Activated naive CD4-positive, alpha-beta T cell treated with anti-CD3 and anti-CD28 coated beads, Interleukin-2, amount 10 ng/mL, durations not matched to agents 5 hours and 36 hours (primary cell): ENCODE data around the gene GCK. TPM values are rescaled to one million over a fixed set of nuclear protein-coding genes. Genes with fewer than 3 reads are reported as not detected.

Experiments used
- total RNA-seq, 2 experiments: library from RNA; stranded (reverse); gene quantifications; one replicate each; pipeline ENCODE4 v1.2.3, GENCODE V29; 2021

The GCK gene
- under 1 TPM in 1 of 2 experiments, not detected in 1; 0.14 TPM for total RNA-seq

DNA sequence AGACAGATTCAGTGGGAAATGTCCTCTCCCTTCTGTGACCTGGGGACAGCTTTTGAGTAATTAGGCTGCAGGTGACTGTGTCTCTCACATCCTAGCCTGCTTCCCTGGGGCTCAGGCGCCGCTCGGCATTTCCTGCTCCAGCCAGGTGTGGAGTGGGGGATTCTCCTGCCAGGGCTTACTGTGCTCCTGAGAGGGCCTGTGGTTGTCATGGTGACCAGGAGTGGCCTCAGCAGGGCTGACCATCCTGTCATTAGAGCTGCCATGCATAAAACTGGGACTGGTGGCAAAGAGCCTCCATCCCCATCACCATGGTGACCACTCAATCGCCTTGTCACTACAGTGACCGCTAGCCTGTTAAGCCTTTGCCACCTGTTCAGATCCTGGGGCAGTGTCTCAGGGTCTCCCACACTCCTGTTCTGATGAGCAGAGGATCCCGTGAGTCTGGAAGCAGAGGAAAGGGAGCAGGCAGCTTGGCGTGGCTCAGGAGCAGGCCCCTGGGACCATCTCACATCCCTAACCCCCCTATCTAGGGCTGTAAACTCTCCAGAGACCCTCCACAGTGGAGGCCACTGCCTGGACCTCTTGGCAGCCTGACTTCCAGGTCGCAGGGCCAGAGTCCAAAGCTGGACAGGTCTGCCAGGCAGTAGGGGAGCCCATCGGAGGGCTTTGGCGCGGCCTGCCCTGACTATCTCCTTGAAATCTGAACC, at the start of gene GCK:
Gene GCK, minus strand, starts transcription at position 154 of the 707 bp plus-strand sequence. CDS start 486 bp downstream, outside the sequence.

DNA sequence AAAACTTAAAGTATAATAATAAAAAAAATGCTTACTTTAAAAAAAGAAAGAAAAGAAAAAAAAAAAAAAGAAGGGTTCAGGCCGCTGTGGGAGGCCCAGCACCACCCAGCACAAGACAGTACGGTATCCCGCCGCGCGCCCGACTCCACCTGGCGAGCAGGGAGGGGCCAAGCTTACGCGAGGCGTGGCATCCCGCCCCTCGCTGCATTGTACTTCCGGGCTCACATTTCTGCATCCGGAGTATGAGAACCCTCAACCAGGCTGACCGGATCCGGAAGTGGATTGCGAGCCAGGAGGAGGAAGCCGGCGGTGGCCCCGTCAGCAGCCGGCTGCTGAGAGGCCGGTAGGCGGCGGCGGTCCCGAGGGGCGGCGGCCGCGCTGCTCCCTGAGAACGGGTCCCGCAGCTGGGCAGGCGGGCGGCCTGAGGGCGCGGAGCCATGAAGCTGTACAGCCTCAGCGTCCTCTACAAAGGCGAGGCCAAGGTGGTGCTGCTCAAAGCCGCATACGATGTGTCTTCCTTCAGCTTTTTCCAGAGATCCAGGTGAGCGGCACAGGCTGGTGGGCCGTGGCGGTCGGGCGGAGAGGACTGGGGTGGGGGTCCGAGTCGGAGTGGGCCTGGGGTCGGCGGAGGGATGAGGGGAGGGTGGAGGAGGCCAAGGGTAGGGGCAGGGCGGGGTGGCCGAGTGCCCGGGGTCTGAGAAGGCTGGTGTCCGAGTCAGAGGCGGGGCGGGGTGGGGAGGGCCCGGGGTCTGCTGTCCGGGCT, 11.6 kb upstream of the GCK start, which contains the start of gene YKT6:
Gene YKT6, plus strand, starts transcription at position 280 of the 763 bp plus-strand sequence. Its CDS starts 158 bp downstream, at position 438.

DNA sequence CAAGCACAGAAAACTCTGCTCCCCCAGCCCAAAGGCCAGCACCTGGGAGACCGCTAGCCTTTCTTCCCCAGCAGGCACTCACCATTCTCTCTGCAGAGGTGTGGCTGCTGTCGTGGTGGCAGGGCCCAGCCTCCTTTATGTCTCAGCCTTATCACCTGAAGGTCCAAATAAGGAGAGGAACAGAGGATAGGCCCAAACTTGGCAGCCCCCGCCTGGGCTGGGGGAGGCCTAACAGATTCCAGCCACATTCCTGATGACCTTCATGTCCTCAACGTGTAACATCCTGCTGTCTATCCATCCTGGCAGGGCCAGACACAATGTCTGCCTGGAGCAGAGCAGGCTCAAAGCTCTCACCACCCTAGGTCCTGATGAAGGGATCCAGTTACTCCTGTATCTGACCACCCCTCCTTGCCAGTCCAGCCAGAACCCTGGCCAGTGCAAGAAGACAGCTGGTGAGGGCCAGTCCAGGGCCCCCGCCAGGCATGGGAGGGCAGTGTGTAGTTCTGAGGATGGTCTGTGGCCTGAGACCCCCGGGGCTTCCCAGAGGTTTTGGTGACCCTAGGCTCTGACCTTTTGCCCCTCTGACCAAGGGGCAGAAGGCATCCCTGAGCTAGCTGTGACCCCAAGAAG, 47.9 kb downstream of the GCK start, which contains the start of gene MYL7:
Gene MYL7, minus strand, starts transcription at position 112 of the 630 bp plus-strand sequence. Its CDS starts 27 bp downstream, at position 85.

DNA sequence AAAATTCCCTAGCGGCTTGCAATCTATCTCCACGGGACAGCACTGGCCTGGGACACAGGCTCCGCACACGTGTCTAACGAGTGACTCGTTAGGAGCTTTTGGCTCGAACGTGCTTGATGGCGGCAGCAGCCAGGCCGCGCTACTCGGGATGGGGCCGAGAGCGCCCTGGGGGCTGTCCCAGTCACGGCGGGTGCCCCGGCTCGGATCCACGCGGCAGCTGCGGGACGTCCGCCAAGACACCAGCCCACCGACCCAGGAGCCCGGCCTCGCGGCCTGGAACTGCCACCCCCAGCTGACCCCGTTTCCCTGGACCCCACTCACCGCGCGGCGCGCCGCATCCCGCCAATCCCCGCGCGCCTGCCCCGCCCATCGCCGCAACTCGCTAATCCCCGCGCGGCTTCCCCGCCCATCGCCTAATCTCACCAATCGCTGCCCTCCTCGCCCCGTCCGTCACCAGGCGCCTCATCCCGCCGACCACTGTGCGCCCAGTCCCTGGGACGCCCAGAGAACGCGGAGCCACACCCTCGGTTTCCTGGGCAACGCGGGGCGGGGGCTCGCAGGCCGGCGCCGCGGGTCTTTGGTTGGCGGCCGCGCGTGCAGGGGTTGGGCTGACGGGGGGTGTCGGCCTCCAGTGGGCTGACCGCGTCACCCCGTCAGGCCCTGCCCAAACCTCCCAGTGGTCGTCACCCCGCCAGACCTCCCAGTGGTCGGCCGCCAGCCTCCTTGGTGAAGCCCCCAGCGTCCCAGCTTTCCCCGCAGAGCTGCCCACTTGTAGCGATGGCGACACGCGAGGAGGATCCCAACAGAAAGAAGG, 65.8 kb downstream of the GCK start, which contains the start of gene POLD2:
Gene POLD2, minus strand, starts transcription at position 359 of the 814 bp plus-strand sequence. CDS start 1,495 bp downstream, outside the sequence.

DNA sequence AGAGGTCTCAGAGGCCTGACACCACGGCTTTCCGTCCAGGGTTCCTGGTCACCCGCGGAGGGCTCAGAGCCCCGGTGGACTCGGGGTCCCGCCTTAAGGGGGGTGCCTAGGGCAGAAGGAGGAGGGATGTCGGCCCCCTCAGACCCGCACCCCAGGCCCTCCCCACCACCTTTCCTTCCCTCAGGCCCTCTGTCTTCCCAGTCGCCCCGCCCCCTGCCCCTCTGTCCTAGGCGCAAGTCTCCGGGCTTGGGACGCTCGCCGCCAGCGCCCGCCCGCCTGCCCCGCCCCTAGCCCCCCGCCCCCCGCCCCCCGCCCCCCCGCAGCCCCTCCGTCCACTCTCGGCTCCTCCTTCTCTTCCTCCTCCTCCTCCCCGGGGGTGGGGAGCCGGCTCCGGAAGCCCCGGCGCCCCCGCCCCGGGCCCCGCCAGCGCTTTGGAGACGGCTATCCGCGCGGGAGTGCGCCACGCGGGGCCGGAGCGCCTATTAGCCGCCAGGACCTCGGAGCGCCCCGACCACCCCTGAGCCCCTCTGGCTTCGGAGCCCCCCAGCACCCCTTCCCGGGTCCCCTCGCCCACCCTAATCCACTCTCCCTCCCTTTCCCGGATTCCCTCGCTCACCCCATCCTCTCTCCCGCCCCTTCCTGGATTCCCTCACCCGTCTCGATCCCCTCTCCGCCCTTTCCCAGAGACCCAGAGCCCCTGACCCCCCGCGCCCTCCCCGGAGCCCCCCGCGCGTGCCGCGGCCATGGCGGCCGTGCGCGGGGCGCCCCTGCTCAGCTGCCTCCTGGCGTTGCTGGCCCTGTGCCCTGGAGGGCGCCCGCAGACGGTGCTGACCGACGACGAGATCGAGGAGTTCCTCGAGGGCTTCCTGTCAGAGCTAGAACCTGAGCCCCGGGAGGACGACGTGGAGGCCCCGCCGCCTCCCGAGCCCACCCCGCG, 85.0 kb downstream of the GCK start, which contains the start of gene AEBP1:
Gene AEBP1, plus strand, starts transcription at position 423 of the 937 bp plus-strand sequence. Its CDS starts 321 bp downstream, at position 744.

Other genes starting within 250 kb of the GCK start
- gene SPDYE1, start 191.5 kb downstream of the GCK start, total RNA-seq = under 1 TPM in 1 of 2 experiments, not detected in 1; 0.13 TPM
- gene DBNL, start 144.7 kb downstream of the GCK start, total RNA-seq = 100 to 1,000 TPM; 169 to 180 TPM
- under 1 TPM in 1 of 2 experiments, not detected in 1; 0.25 TPM for gene PGAM2, start 123.9 kb downstream of the GCK start, total RNA-seq
- gene POLM, start 106.9 kb downstream of the GCK start, total RNA-seq = 10 to 100 TPM; 32.5 to 35.1 TPM
- gene AEBP1, start 85.1 kb downstream of the GCK start, total RNA-seq = 1 to 10 TPM; 3.6 to 6.0 TPM
- 10 to 100 TPM; 91.0 to 91.1 TPM for gene POLD2, start 65.9 kb downstream of the GCK start, total RNA-seq
- gene MYL7, start 48.1 kb downstream of the GCK start, total RNA-seq = not detected
- 10 to 100 TPM; 54.1 to 56.2 TPM for gene YKT6, start 11.5 kb upstream of the GCK start, total RNA-seq
- under 1 TPM in 1 of 2 experiments, not detected in 1; 0.10 TPM for gene CAMK2B, start 136.2 kb upstream of the GCK start, total RNA-seq